Measurements from ENCODE around the gene SEMA3E. TPM values are rescaled to one million over a fixed set of nuclear protein-coding genes. Genes with fewer than 3 reads are reported as not detected.

SEMA3E gene
- total RNA-seq = under 0.01 and 0.96 TPM in 2 replicates

DNA sequence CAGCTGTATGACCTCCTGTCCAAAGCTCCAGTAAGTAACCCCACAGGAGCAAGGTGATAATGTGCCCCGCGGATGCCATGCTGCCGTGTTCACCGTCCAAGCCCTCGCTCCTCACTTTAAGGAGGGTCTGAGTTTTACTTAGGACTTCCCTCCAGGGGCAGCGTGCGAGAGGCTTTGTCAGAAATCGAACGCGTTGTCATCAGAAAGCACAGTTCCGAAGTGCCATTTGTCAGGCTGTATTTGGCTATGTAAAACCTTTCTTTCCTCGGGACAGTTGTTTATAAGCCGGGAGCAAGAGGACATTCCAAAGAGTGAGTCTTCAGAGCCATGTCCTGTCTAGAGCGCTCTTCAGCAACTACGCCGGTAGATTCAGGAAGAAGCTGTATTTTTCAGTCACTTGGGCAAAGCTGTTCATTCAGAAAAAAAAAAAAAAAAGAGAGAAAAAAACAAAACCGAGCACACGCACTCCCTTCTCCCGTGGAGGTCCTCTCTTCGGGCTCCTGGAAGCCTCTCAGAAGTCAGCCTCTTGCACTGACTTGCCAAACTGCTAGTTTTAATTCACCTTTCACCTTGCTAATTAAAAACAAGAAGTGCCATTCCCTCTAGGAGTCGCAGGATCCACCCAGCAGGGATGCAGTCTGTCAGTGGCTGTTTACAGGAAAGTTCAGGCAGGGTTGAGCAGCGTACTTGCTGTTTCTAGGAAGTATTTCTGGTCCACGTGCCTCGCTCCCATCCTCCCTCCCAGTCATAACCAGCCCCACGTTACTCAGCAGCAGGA, at the start of gene SEMA3E:
Gene SEMA3E (minus strand): TSS at position 676 of the 778 bp plus-strand sequence.

Measured in tracheal epithelial cell (primary cell).